ENCODE data around the gene RNF5. TPM values are rescaled to one million over a fixed set of nuclear protein-coding genes. Genes with fewer than 3 reads are reported as not detected.
A peak's percentile ranks its signal among the peaks of the same experiment; 100 is the strongest.

Gene RNF5
- total and polyA plus RNA-seq, 10 of the 15 experiments (the other 5 are each of a cell fraction or from before 2014, with no cell fraction given): 31.4 to 114 (median 62.8) TPM

GRCh38 chr6:32195902-32196681, 17.9 kb downstream of the RNF5 start (continued):
- TF ChIP-seq CUX1 (IDR thresholded peaks at IDR 0.05; ENCODE audit: insufficient replicate concordance, low read depth, low read length): peak; percentile 72
- peak; percentile 84 for TF ChIP-seq BCL3 (IDR thresholded peaks at IDR 0.05; ENCODE audit: borderline replicate concordance, insufficient read depth, low read depth, low read length, poor library complexity, severe bottlenecking)
- peak; percentile 56; the same call in 1 of the 2 replicates for TF ChIP-seq NKRF (conservative IDR thresholded peaks at IDR 0.05)
- peak in 1 of 2 experiments; percentile 21; a peak in 1 of 4 replicates for TF ChIP-seq CEBPB (IDR thresholded peaks at IDR 0.05; ENCODE audit: borderline replicate concordance in 1 of 2, low read depth in 2 of 2, low read length in 2 of 2)
- peak; percentile 42 for TF ChIP-seq ZNF687 (IDR thresholded peaks at IDR 0.05)
- peak; percentile 97 for TF ChIP-seq GATAD2B (conservative IDR thresholded peaks at IDR 0.05; ENCODE audit: low read depth)

All from GM12878 (cell line).